Measurements from ENCODE around the gene FRG1.
"Not testable (repeated sequence)": the region's sequence is repeated elsewhere in the genome, so short reads cannot be mapped to it uniquely, and the experiment has no call there.

FRG1 gene

DNA sequence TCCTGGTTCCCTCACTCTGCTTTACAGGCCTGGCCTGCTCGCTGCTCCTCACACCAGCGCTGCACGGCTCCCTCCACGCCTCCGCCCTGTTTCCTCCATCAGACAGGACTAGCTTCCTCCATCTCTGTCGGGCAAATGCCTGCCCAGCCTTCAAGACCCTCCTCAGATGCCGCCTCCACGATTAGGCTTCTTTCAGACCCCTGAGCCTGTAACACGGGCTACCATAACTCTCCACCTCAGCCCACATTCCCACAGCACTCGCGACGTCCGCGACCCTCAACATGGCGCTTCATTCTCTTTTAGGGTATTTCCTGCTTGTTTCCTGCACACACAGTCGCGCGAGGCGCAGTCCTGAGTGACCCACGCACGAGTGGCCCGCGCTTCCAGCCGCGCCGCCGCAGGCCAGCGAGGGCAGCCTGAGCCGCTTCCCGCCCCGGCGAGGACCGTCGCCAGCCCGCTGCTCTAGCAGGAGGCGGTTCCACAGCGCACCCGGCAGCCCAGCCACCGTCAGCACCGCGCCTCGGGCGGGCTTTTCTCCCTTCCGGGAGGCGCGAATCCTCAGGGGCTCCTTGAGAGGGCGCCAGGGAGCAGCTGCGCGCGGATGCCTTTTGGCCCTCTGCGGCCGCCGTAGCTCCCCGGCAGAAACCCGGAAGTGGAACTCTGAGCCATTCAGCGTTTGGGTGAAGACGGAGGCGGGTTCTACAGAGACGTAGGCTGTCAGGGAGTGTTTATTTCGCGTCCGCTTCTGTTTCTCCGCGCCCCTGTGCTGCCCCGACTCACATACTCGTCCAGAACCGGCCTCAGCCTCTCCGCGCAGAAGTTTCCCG is at the start of gene FRG1:
Gene FRG1 (plus strand): TSS at position 695 of the 827 bp plus-strand sequence. CDS start 138 bp downstream, outside the sequence.
- DNase-seq (ENCODE audit: low spot score): peak; percentile 95

DNA sequence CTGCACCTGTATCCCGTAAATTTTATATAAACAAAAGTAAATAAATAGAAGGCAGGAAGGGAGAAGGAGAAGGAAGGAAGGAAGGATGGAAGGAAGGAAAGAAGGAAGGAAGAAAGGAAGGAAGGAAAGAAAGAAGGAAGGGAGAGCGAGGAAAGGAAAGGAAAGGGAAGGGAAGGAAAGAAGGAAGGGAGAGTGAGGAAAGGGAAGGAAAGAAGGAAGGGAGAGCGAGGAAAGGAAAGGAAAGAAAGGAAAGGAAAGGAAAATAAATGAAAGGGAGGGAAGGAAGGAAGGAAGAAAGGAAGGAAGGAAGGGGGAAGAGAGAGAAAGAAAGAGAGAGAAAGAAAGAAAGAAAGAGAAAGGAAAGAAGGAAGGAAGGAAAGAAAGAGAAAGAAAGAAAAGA is 43.0 kb upstream of the FRG1 start:
- DNase-seq (ENCODE audit: low spot score): no peak

DNA sequence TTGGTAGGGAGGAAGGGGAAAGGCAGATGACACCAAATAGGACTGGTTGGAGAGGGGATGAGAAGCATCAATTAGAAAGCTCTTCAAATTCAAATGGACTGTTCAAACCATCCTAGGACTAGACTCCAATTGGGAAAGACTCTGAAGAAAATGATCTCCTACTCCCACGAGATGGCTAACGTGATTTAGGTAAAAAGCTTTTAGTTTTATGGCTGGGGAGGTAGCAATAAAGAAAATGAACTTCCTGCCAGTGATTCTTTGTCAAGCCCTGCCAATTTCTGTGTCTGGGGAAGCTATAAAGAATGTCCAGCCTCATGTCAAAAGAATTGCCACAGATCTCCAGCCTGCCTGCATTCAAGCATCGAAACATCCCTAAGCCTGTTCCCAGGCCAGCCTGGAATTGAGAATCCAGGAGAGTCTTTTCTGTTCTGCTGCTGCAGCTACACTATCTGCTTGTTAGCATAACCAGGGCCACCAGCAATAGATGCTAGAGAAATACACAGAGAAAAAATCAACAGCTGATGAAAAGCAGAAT is 41.1 kb upstream of the FRG1 start:
- not testable (repeated sequence) for DNase-seq (ENCODE audit: low spot score)

DNA sequence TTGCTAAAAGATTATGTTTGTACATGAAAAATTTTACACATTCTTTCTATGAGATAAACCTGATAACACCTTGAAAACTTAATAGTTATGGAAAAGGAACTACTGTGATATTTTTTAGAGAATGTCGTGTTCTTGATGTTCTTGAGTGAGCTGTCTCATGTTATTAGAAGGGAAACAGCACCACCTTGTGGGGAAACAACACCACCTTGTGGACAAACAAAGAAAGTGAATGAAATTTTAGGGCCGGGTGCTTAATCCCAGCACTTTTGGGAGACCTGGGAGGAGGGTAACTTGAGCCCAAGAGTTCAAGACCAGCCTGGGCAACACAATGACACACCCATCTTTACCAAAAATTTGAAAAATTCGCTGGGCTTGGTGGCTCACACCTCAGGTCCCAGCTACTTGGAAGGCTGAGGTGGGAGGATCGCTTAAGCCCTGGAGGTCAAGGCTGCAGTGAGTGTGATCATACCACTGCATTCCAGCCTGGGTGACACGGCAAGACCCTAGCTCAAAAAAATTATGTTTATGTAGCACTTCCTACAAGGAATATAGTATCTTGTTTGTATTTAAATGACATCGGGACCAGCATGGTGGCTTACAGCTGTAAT is 36.1 kb upstream of the FRG1 start:
- peak; percentile 71 for DNase-seq (ENCODE audit: low spot score)

DNA sequence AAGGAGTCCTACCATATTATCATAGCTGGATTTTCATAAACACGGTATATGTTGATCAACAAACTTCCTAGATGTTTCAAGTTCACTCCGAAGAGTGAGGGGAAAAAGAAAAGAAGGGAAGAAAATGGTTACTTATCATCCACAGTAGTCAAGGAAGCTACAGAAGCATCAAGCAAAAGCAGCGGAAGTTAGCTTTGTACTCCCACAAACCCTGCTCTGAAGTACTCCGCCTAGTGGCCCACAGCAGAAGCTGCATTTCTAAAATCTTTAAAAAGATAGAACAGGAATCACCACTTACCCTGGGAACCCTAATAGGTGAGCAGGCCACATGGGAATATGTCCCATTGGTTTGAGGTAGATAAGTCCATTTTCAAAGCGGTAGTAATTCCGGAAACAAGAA is 28.5 kb upstream of the FRG1 start:
- no peak for DNase-seq (ENCODE audit: low spot score)

DNA sequence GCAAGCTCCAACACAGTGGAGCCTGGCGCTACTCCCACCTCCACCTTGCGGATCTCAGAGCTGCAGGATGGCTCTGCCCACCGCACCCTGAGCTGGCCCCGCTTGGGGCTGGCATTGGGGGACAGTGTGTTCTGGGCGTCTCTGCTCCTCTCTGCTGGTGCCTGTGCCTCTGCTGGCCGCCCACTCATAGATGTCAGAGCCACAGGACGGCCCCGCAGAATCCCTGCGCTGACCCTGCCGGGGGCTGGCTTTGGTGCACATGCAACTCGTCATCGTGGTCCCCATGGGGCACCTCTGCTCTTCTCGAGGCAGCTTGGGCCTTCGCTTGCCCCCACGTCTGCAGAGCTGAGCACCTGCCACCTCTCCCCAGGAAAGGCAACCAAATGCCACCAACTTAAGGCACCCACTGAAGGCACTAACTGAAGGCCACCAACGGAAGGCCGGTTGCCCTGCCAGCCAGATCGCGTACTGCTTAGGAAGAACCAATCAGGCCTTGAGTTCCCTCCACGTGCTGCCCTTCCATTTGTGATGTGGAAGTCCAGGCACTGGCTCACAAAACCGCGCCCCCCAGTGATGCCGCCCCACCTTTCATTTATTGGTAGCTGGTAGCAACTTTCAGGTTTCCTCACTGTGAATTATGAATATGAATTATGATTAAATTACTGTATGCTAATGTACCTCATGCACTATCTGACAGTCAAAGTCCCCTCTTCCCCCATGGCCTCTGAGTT is 23.3 kb upstream of the FRG1 start:
- no peak for DNase-seq (ENCODE audit: low spot score)

DNA sequence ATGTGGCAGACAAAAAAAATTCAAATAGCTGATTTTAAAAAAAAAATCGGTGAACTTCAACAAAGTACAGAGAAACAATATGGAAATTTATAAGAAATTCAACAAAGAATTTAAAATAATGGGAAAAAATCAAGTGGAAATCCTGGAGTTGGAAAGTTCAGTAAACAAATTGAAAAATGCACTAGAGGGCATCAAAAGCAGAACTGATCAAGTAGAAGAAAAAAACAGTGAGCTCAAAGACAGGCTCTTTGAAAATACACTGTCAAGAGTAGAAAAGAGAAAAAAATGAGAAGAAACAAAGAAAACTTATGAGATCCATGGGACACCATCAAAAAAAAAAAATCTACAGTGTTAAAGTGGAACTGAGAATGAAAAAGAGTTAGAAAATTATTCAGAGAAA is 19.6 kb upstream of the FRG1 start:
- DNase-seq (ENCODE audit: low spot score): no peak

DNA sequence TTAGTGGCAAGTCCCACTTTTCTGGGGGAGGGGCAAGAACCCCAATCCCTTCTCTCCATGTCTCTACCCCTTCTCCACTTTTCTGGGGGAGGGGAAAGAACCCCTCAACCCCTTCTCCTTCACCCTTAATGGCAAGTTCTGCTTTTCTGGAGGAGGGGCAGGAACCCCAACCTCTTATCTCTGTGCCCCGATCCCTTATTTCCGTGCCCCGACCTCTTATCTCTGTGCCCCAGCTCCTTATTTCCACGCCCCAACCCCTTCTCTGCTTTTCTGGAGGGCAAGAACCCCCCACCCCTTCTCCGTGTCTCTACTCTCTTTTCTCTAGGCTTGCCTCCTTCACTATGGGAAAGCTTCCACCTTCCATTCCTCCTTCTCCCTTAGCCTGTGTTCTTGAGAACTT is 13.9 kb upstream of the FRG1 start:
- DNase-seq (ENCODE audit: low spot score): not testable (repeated sequence)

DNA sequence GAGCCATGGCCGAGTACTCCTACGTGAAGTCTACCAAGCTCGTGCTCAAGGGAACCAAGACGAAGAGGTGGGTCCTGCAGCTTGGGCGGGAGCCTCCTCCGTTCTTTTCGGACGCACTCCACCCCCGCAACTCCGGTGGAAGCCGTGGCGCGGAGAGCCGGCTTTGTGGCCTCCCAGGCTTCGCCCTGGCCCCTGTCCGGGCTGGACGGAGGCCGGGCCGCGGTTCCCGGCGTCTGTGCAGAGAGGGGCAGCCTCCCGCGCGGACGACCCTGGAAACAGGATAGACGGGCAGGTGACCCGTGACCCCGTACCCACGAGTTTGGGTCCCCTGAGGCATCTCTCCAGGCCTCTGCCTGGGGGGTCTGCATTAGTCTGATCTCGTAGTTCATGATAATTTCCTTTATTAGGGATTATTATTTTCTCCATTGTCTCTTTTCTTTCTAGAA is 356 bp downstream of the FRG1 start:
- no peak for DNase-seq (ENCODE audit: low spot score)

DNA sequence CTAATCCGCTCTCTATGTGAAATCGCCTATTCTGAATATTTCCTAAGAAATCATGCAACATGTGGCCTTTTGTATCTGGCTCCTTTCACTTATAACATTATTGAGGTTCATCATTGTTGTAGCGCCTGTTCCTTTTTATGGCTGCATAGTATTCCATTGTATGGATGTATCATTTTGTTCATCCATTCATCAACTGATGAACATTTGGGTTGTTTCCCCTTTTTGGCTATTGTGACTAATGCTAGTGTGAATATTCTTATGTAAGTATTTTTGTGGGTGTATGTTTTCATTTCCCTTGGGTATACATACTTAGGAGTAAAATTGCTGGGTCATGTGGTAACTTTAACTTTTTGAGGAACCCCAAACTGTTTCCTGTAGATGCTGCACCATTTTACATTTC is 1.7 kb downstream of the FRG1 start:
- DNase-seq (ENCODE audit: low spot score): not testable (repeated sequence)

- not testable (repeated sequence) for DNase-seq (ENCODE audit: low spot score)
Measured at GRCh38 chr4:189944077-189944476, 3.4 kb downstream of the FRG1 start.

DNA sequence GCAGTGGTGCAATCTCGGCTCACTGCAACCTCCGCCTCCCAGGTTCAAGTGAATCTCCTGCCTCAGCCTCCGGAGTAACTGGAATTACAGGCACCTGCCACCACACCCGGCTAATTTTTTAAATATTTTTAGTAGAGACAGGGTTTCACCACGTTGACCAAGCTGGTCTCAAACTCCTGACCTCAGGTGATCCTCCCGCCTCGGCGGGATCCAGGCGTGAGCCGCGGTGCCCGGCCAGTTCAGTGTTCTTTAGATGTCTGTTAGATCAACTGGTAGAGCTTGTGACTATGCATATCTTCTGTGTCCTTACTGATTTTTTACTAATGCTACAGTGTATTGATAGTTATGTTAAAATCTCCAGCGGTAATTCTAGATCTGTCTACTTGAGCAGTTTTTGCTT is 6.2 kb downstream of the FRG1 start:
- DNase-seq (ENCODE audit: low spot score): not testable (repeated sequence)

GRCh38 chr4:189948486-189948885 is 7.8 kb downstream of the FRG1 start:
- DNase-seq (ENCODE audit: low spot score): not testable (repeated sequence)

DNA sequence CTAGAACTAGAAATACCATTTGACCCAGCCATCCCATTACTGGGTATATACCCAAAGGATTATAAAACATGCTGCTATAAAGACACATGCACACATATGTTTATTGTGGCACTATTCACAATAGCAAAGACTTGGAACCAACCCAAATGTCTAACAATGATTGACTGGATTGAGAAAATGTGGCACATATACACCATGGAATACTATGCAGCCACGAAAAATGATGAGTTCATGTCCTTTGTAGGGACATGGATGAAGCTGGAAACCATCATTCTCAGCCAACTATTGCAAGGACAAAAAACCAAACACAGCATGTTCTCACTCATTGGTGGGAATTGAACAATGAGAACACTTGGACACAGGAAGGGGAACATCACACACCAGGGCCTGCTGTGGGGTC is 28.6 kb downstream of the FRG1 start:
- DNase-seq (ENCODE audit: low spot score): not testable (repeated sequence)

DNA sequence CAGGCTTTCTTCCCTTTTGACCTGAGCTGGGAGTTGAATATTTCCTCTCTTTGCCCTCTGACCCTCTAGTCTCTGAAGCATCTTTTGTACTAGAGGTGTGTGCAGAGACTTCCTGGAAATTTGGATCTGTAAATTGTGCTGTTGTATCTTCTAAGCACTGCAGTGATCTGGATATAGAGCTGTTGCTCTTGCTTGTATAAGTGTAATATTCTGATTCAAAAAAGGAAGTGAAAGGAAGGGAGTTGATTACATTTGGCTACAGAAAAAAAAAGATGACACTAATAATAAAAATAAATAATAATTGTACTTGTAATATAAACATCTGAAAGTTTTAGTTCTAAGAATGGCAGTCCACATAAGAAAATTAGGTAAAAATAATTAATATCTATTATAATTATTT is 33.0 kb downstream of the FRG1 start:
- DNase-seq (ENCODE audit: low spot score): no peak

DNA sequence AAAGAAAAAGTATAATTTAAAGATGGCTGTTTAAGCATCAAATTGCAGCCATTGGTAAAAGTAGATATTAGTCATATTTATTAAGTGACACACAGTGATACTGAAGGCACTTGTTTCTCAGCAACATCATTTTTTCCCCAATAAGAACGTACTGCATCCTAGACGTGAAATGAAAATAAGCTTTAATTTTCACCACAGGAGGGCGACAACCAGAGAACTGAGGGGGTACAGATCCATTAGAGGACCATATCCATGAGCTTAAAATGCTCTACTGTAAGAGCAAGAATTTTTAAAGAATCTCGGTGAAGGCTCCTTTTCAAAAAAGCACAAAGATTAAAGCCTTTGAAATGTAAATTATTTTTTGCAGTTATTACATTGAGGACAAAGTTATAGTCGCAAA is 33.4 kb downstream of the FRG1 start:
- peak; percentile 13 for DNase-seq (ENCODE audit: low spot score)

DNA sequence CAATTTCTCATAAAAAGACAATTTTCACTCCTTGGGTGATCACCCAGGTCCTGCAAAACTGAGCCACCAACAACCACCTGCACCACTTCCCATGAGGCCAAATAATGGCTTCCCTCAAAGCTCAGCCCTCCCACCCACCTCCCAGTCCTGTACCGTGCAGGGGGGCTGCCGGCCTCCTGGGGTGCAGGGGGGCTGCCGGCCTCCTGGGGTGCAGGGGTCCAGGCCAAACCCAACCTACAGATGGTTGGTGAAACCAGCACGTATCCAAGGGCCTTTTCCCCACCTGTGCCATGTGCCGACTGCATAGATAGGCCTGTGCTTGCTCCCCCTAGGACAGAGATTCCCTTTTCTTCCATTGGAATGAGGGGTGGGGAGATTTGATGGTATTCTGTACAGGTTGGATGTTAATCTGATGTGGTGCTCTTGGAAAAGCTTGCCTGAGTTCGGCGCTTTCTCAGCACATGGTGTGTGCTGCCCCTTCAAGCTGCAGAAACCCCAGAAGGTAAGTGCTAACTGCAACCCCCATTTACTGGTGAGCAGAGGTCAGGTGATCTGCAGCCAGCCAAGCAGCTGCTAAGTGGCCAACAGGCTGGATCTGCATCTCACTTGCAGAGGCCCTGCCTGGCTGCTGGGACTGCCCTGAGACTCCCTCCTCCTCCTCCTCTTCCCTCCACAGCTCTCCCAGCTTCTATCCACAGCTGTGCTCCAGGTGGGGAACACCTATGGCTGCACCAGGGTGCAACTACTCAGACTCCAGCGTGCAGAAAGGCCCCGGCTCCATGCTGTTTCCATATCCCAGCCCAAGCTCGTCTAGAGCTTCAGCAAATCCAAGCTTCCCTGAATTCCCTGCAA is 38.8 kb downstream of the FRG1 start:
- DNase-seq (ENCODE audit: low spot score): no peak

- not testable (repeated sequence) for DNase-seq (ENCODE audit: low spot score)
Measured at GRCh38 chr4:189980292-189980691, 39.6 kb downstream of the FRG1 start.

DNA sequence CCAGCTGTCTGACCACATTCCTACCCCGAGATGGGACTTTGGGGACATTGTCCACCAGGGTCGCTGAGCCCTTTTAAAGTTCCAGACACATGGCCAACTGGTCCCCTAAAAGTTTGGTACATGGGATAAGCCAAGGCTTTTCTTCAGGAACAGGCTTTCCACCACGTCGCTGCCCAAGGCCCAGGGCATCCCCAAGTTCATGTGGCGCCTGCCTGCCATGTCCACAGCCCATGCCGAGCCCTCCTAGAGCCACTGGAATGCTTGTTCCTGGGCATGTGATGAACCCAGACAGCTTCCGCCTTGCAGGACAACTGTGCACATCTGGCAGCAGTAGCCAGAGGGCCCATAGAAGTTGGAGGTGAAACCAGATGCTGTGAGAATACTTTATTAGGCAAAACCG is 41.3 kb downstream of the FRG1 start:
- DNase-seq (ENCODE audit: low spot score): no peak

DNA sequence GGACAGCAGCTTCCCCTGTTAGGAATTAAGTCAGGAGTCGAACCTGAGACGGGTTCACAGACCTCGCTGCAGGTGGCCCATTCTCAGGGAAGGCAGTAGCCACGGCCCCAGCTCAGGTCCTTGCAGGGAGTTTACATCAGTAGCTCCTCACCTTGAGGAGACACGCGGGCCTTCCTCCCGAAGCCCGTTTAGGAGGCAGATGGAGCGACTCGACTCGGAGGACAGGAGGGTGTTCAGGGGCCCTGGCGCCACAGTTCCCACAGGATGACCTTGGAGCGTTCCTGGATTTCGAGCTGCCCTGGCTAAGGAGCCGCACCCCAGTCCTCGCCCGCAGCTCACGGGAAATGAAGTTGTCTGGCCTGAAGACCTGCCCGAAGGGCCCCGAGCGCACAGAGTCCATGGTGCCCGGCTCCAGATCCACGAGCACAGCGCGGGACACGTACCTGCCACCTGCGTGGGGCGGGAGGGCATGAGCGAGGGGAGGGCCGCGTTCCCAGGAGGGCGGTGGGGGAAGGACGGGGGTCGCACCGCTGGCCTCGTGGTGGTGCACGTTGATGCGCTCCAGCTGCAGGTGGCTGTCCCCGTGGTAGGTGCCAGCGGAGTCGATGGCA is 43.3 kb downstream of the FRG1 start:
- DNase-seq (ENCODE audit: low spot score): not testable (repeated sequence)

GRCh38 chr4:189984661-189985060 is 44.0 kb downstream of the FRG1 start:
- DNase-seq (ENCODE audit: low spot score): not testable (repeated sequence)
